H1 (cell line): ENCODE measurements around the gene EME2. TPM values are rescaled to one million over a fixed set of nuclear protein-coding genes. Genes with fewer than 3 reads are reported as not detected.

Experiments
- CTCF ChIA-PET: fragments of 300-600 bp; sonication (Branson Sonifier 250); formaldehyde crosslinking; loops from one replicate; lab custom pipeline; 2021; ENCODE audit not compliant: partially characterized antibody; lab: Charles Lee
- POLR2A ChIA-PET: fragments of 300-600 bp; sonication (Branson Sonifier 250); formaldehyde crosslinking; loops from one replicate; lab custom pipeline; 2021; ENCODE audit warnings: inconsistent platforms; ENCODE audit not compliant: partially characterized antibody; lab: Charles Lee
- DNase-seq, 2 experiments: peaks; one replicate each; pipeline versions ENCODE4 v3.0.0 to v3.0.0-alpha.2; 2010 to 2022; ENCODE audit warnings: low spot score in 2 of 2, low read depth in 1 of 2, mixed read lengths in 1 of 2
- FAIRE-seq: peaks from 2 replicates; lab custom pipeline; 2011; peaks lifted over from hg19 to GRCh38; lab: Jason Lieb, UNC
- H2AFZ ChIP-seq: 2 replicates; pipeline ENCODE4 v1.8.1; 2012; ENCODE audit warnings: low read length, inconsistent platforms
- H2AK5ac ChIP-seq: 2 replicates; pipeline ENCODE4 v1.6.1; 2013; ENCODE audit warnings: low read depth, low read length
- H2BK120ac ChIP-seq: replicated peaks from 2 replicates; pipeline ENCODE3; 2013; ENCODE audit warnings: low read depth, low read length, inconsistent platforms
- H2BK12ac ChIP-seq: 2 replicates; pipeline ENCODE4 v1.6.1; 2013; ENCODE audit warnings: low read depth, low read length
- H2BK15ac ChIP-seq: 2 replicates; pipeline ENCODE4 v1.6.1; 2013; ENCODE audit warnings: low read length
- H2BK20ac ChIP-seq: 2 replicates; pipeline ENCODE4 v1.6.1; 2013; ENCODE audit warnings: low read length
- H2BK5ac ChIP-seq: 2 replicates; pipeline ENCODE4 v1.6.1; 2013; ENCODE audit warnings: low read depth, low read length
- H3K14ac ChIP-seq: 2 replicates; pipeline ENCODE4 v1.6.1; 2013; ENCODE audit warnings: inconsistent platforms; ENCODE audit not compliant: insufficient read length
- H3K18ac ChIP-seq: 2 replicates; pipeline ENCODE4 v1.6.1; 2013; ENCODE audit warnings: low read length; ENCODE audit errors: extremely low read depth
- H3K23ac ChIP-seq: 2 replicates; pipeline ENCODE4 v1.6.1; 2013; ENCODE audit warnings: inconsistent platforms; ENCODE audit not compliant: insufficient read length
- H3K23me2 ChIP-seq: 2 replicates; pipeline ENCODE4 v1.6.1; 2013; ENCODE audit warnings: low read depth, low read length
- H3K27ac ChIP-seq: 2 replicates; pipeline ENCODE4 v1.6.1; 2011; ENCODE audit warnings: low read depth, low read length, inconsistent platforms
- H3K27me3 ChIP-seq, 4 experiments: replicated peaks in 1 of 4; 1 replicate in 1 of 4; 2 replicates in 3 of 4; pipeline versions ENCODE4 v1.6.1 to v1.8.1; 2011 to 2013; ENCODE audit warnings: low read length in 3 of 4, mild to moderate bottlenecking in 3 of 4, inconsistent platforms in 2 of 4, mixed read lengths in 2 of 4, moderate library complexity in 1 of 4; ENCODE audit not compliant: control insufficient read depth in 3 of 4, insufficient read depth in 3 of 4; ENCODE audit errors: extremely low read depth in 1 of 4
- H3K36me3 ChIP-seq, 4 experiments: 2 replicates each; pipeline versions ENCODE4 v1.6.1 to v1.8.1; 2011 to 2013; ENCODE audit warnings: mild to moderate bottlenecking in 4 of 4, low read length in 3 of 4, moderate library complexity in 2 of 4, control low read depth in 1 of 4, inconsistent platforms in 1 of 4; ENCODE audit not compliant: insufficient read depth in 4 of 4, control insufficient read depth in 2 of 4
- H3K4ac ChIP-seq: replicated peaks from 2 replicates; pipeline ENCODE3; 2013; ENCODE audit warnings: low read length, low read depth, mixed read lengths, inconsistent platforms; ENCODE audit not compliant: insufficient read length
- H3K4me1 ChIP-seq, 4 experiments: replicated peaks in 1 of 4; 1 replicate in 1 of 4; 2 replicates in 3 of 4; pipeline versions ENCODE4 v1.6.1 to v1.8.1; 2011 to 2013; ENCODE audit warnings: low read length in 3 of 4, inconsistent platforms in 2 of 4, mixed read lengths in 1 of 4; ENCODE audit not compliant: insufficient read depth in 4 of 4, control insufficient read depth in 3 of 4
- H3K4me2 ChIP-seq, 2 experiments: 2 replicates each; pipeline versions ENCODE4 v1.6.1 to v1.8.1; 2011 to 2013; ENCODE audit warnings: low read depth in 2 of 2, low read length in 2 of 2, control low read depth in 1 of 2, inconsistent platforms in 1 of 2, mild to moderate bottlenecking in 1 of 2; ENCODE audit not compliant: insufficient read depth in 1 of 2
- H3K4me3 ChIP-seq, 4 experiments: fragments of 200-600, 300-600 bp in 1 of 4; sonication (generic), shearing (Covaris generic), sonication (Bioruptor Twin) in 1 of 4; 2 replicates each; pipeline versions ENCODE4 v1.5.1 to v1.8.1; 2011 to 2016; ENCODE audit warnings: low read length in 4 of 4, low read depth in 3 of 4, control low read depth in 2 of 4, inconsistent platforms in 2 of 4, mild to moderate bottlenecking in 2 of 4, mixed read lengths in 1 of 4, moderate library complexity in 1 of 4; ENCODE audit not compliant: insufficient read depth in 2 of 4; ENCODE audit errors: extremely low read depth in 1 of 4
- H3K56ac ChIP-seq: replicated peaks from 2 replicates; pipeline ENCODE3; 2013; ENCODE audit warnings: low read depth, mild to moderate bottlenecking, mixed read lengths, low read length, inconsistent platforms; ENCODE audit not compliant: insufficient read length
- H3K79me1 ChIP-seq: 2 replicates; pipeline ENCODE4 v1.6.1; 2013; ENCODE audit warnings: low read depth, low read length, control low read depth
- H3K79me2 ChIP-seq, 2 experiments: 2 replicates each; pipeline versions ENCODE4 v1.6.1 to v1.8.1; 2012 to 2013; ENCODE audit warnings: low read length in 2 of 2, mild to moderate bottlenecking in 2 of 2, inconsistent platforms in 1 of 2; ENCODE audit not compliant: insufficient read depth in 2 of 2, control insufficient read depth in 1 of 2
- H3K9ac ChIP-seq, 4 experiments: replicated peaks in 1 of 4; 1 replicate in 1 of 4; 2 replicates in 3 of 4; pipeline versions ENCODE4 v1.6.1 to v1.8.1; 2011 to 2013; ENCODE audit warnings: low read depth in 3 of 4, low read length in 3 of 4, control low read depth in 2 of 4, mild to moderate bottlenecking in 2 of 4, moderate library complexity in 2 of 4, inconsistent platforms in 1 of 4; ENCODE audit errors: extremely low read depth in 1 of 4
- H3K9me3 ChIP-seq, 2 experiments: 2 replicates each; pipeline versions ENCODE4 v1.6.1 to v1.8.1; 2012 to 2013; ENCODE audit warnings: mild to moderate bottlenecking in 2 of 2, moderate library complexity in 2 of 2, control low read depth in 1 of 2, inconsistent platforms in 1 of 2, low read depth in 1 of 2, low read length in 1 of 2, mixed read lengths in 1 of 2; ENCODE audit not compliant: insufficient read depth in 2 of 2
- H4K20me1 ChIP-seq, 2 experiments: replicated peaks in 1 of 2; 2 replicates each; pipeline versions ENCODE3 to v1.8.1; 2011 to 2013; ENCODE audit warnings: inconsistent platforms in 2 of 2, low read length in 2 of 2, mild to moderate bottlenecking in 1 of 2; ENCODE audit not compliant: insufficient read depth in 2 of 2, control insufficient read depth in 1 of 2
- H4K5ac ChIP-seq: 2 replicates; pipeline ENCODE4 v1.6.1; 2013; ENCODE audit warnings: low read length, low read depth, mixed read lengths, inconsistent platforms; ENCODE audit not compliant: insufficient read length
- H4K8ac ChIP-seq: 2 replicates; pipeline ENCODE4 v1.8.0; 2013; ENCODE audit warnings: mild to moderate bottlenecking, moderate library complexity, low read length, inconsistent platforms; ENCODE audit not compliant: insufficient read depth; ENCODE audit errors: extremely low read depth
- H4K91ac ChIP-seq: replicated peaks from 2 replicates; pipeline ENCODE3; 2013; ENCODE audit warnings: low read length, mixed read lengths, inconsistent platforms; ENCODE audit not compliant: insufficient read length
- BCL11A ChIP-seq, 2 experiments: IDR thresholded peaks; one replicate each; pipeline ENCODE4 v1.6.1; 2011; ENCODE audit warnings: low read depth in 2 of 2, low read length in 2 of 2, mild to moderate bottlenecking in 2 of 2
- CBX5 ChIP-seq: fragments of 300-800, 300-1000 bp; sonication (generic); IDR thresholded peaks from 2 replicates; pipeline ENCODE4 v1.7.1; 2016; ENCODE audit warnings: antibody characterized with exemption, low read length, low read depth
- CEBPB ChIP-seq: IDR thresholded peaks from 2 replicates; pipeline ENCODE4 v1.6.1; 2012; ENCODE audit warnings: low read depth, low read length
- CHD2 ChIP-seq: IDR thresholded peaks from 2 replicates; pipeline ENCODE4 v1.6.1; 2012; ENCODE audit warnings: low read length, improper control_type of control experiment
- GABPA ChIP-seq: IDR thresholded peaks from 2 replicates; pipeline ENCODE4 v1.6.1; 2011; ENCODE audit warnings: mild to moderate bottlenecking, low read length, moderate library complexity, borderline replicate concordance; ENCODE audit not compliant: insufficient read depth
- KDM5A ChIP-seq: fragments of 200-600 bp; IDR thresholded peaks from 2 replicates; pipeline ENCODE4 v1.7.1; 2012; ENCODE audit warnings: mild to moderate bottlenecking, low read length, inconsistent platforms, mixed read lengths
- POLR2A ChIP-seq, 2 experiments: IDR thresholded peaks; 1 replicate in 1 of 2; 2 replicates in 1 of 2; pipeline ENCODE4 v1.6.1; 2011; ENCODE audit warnings: low read depth in 2 of 2, low read length in 2 of 2, mild to moderate bottlenecking in 2 of 2; ENCODE audit errors: control extremely low read depth in 1 of 2
- SIN3A ChIP-seq, 2 experiments: IDR thresholded peaks in 1 of 2; conservative IDR thresholded peaks in 1 of 2; 2 replicates each; pipeline ENCODE4 v1.6.1; 2011 to 2012; ENCODE audit warnings: low read length in 2 of 2, improper control_type of control experiment in 1 of 2, low read depth in 1 of 2, mild to moderate bottlenecking in 1 of 2
- SRF ChIP-seq: IDR thresholded peaks from 2 replicates; pipeline ENCODE4 v1.6.1; 2011; ENCODE audit warnings: mild to moderate bottlenecking, low read depth, low read length, moderate library complexity
- TAF7 ChIP-seq: optimal IDR thresholded peaks from 2 replicates; pipeline ENCODE3; 2011; ENCODE audit warnings: low read depth, mild to moderate bottlenecking, inconsistent platforms, low read length, moderate library complexity, borderline replicate concordance
- TEAD4 ChIP-seq: IDR thresholded peaks from 2 replicates; pipeline ENCODE4 v1.6.1; 2012; ENCODE audit warnings: low read depth, low read length, inconsistent platforms, mixed read lengths
- YY1 ChIP-seq: IDR thresholded peaks from 2 replicates; pipeline ENCODE4 v1.6.1; 2011; ENCODE audit warnings: low read depth, mild to moderate bottlenecking, low read length
- ZNF274 ChIP-seq: IDR thresholded peaks from 2 replicates; pipeline ENCODE4 v1.7.0; 2012; ENCODE audit warnings: low read length, borderline replicate concordance; ENCODE audit errors: extremely low read depth
- WGBS, 2 experiments: shearing (Covaris generic) in 1 of 2; methylation state at CpG; one replicate each; pipeline versions ENCODE4 v1.1.6 to v1.1.7; 2013 to 2015; ENCODE audit warnings: low lambda C conversion rate in 2 of 2, mixed read lengths in 2 of 2, inconsistent platforms in 1 of 2, low coverage in 1 of 2, missing lambda C conversion rate in 1 of 2; ENCODE audit not compliant: insufficient replicate concordance in 2 of 2, insufficient coverage in 1 of 2, insufficient read length in 1 of 2; ENCODE audit errors: extremely low coverage in 1 of 2, missing lambda C conversion rate in 1 of 2; 5-methylcytosine and 5-hydroxymethylcytosine counted together
- polyA plus RNA-seq, 7 experiments: library from polyadenylated mRNA; depleted of rRNA in 3 of 7; stranded (reverse) in 5 of 7; unstranded in 2 of 7; fragments of >200 nt in 5 of 7; fragments of 200-250 nt in 2 of 7; gene quantifications; 1 replicate in 5 of 7; 2 replicates in 1 of 7; 4 replicates in 1 of 7; pipeline versions ENCODE4 v1.2.1 to v1.2.3, GENCODE V29; 2011 to 2013; ENCODE audit warnings: missing spikeins in 2 of 7, mixed read lengths in 2 of 7
- total RNA-seq: library from RNA; stranded (reverse); fragmentation: NEBNext Ultra II Directional; extraction: Animal tissue kit (Norgen Biotek cat#: 25700); gene quantifications from 2 replicates; pipeline ENCODE4 v1.2.1, GENCODE V29; 2021
- TF ChIP-seq, protein P1 (sequence below): IDR thresholded peaks from 2 replicates; pipeline ENCODE4 v1.6.1; 2011; ENCODE audit warnings: low read length, improper control_type of control experiment

EME2 gene
- total and polyA plus RNA-seq, 2 of the 8 experiments (the other 6 are each of a cell fraction or from before 2014, with no cell fraction given), result 13.1 to 19.7 TPM

GRCh38 chr16:1731603-1732002 lies 41.0 kb upstream of the EME2 start:
- DNase-seq, result no peak
- Histone ChIP-seq H3K4ac (no peak overlapping the region), H3K27me3 (no peaks in the 10 kb centered on the region), H3K14ac (no peak overlapping the region), H3K23ac (no peak overlapping the region), H3K4me1 (0 out of 7 replicates have a peak, but pooled peaks cover 0 to 2% (median 0%) of the 10 kb centered on the region in 4 experiments), H3K9me3 (peaks cover 20 to 23% of the 10 kb centered on the region in 2 experiments), H4K8ac (no peak overlapping the region), H2BK20ac (no peak overlapping the region), H2BK5ac (no peak overlapping the region), H3K36me3 (peaks cover 0 to 21% (median 4%) of the 10 kb centered on the region in 4 experiments; a peak in 5 of 8 replicates), H3K23me2 (no peaks in the 10 kb centered on the region), H4K20me1 (peaks cover 0 to 7% of the 10 kb centered on the region in 2 experiments), H2AK5ac (no peak overlapping the region), H3K4me3 (no peak overlapping the region), H2BK12ac (no peak overlapping the region), H3K18ac (no peak overlapping the region), H2BK120ac (no peak overlapping the region), H3K4me2 (no peak overlapping the region), H2BK15ac (no peak overlapping the region), H3K79me2 (no peaks in the 10 kb centered on the region), H4K91ac (no peak overlapping the region), H3K56ac (no peak overlapping the region), H3K27ac (no peak overlapping the region), H3K9ac (no peak overlapping the region), H4K5ac (no peak overlapping the region), H3K79me1 (peaks cover 5% of the 10 kb centered on the region), H2AFZ (no peak overlapping the region)
- CTCF ChIA-PET, result interaction anchor here (1.1 kb wide), 1 partner anchor 31 kb away, joined by 3 read pairs; no protein-coding TSS in a partner anchor
- no peak for FAIRE-seq
- 74% methylated on average over 6 of the region's 7 CpGs; no CpG with 5 or more reads in 1 of the 2 experiments for WGBS, 2 experiments
- POLR2A ChIA-PET, result interaction anchor here (1.0 to 1.1 kb wide), 2 partner anchors 12 to 26 kb away, joined by 3 to 4 read pairs; partner anchors contain the start of gene MAPK8IP3
- TF ChIP-seq TAF7, result no peak
- no peak for TF ChIP-seq POLR2A (IDR thresholded peaks at IDR 0.05; ENCODE audit: control extremely low read depth in 1 of 2, low read depth in 2 of 2, low read length in 2 of 2)
- TF ChIP-seq YY1, result no peak
- no peak for TF ChIP-seq KDM5A
- TF ChIP-seq CEBPB, result no peak
- no peak for TF ChIP-seq GABPA
- no peak for TF ChIP-seq SRF
- no peak for TF ChIP-seq SIN3A (conservative IDR thresholded peaks at IDR 0.05 in 1 of 2, IDR thresholded peaks at IDR 0.05 in 1 of 2; ENCODE audit: low read depth in 1 of 2, low read length in 2 of 2)
- TF ChIP-seq, protein P1, sequence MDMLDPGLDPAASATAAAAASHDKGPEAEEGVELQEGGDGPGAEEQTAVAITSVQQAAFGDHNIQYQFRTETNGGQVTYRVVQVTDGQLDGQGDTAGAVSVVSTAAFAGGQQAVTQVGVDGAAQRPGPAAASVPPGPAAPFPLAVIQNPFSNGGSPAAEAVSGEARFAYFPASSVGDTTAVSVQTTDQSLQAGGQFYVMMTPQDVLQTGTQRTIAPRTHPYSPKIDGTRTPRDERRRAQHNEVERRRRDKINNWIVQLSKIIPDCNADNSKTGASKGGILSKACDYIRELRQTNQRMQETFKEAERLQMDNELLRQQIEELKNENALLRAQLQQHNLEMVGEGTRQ, result no peak
- TF ChIP-seq CBX5, result no peak
- no peak for TF ChIP-seq CHD2
- TF ChIP-seq TEAD4, result no peak
- no peak for TF ChIP-seq BCL11A (IDR thresholded peaks at IDR 0.05; ENCODE audit: low read depth in 2 of 2, low read length in 2 of 2)
- no peak for TF ChIP-seq ZNF274
